ENCODE results near the gene EPHA6. TPM values are rescaled to one million over a fixed set of nuclear protein-coding genes. Genes with fewer than 3 reads are reported as not detected.

EPHA6 gene
- total RNA-seq, 2 experiments from 2014 or later = not detected

GRCh38 chr3:97680696-97681095, 866.3 kb downstream of the EPHA6 start:
- peaks cover 5% of the 10 kb centered on the region for H3K27me3 Mint-ChIP-seq
- no peak overlapping the region for H3K4me3 Mint-ChIP-seq
- DNase-seq = no peak
- no peaks in the 10 kb centered on the region for H3K36me3 ChIP-seq (ENCODE audit: insufficient read depth, low read length)
- TF ChIP-seq CTCF (IDR thresholded peaks at IDR 0.05) = no peak
- H3K36me3 Mint-ChIP-seq (ENCODE audit: low read depth) = no peaks in the 10 kb centered on the region
- no peak overlapping the region for H3K27ac Mint-ChIP-seq
- no peak overlapping the region for H3K4me3 ChIP-seq (ENCODE audit: low read length)
- no peaks in the 10 kb centered on the region for H3K4me1 Mint-ChIP-seq (ENCODE audit: low read depth)
- H3K9me3 ChIP-seq (ENCODE audit: control insufficient read depth in 1 of 2, insufficient read depth in 1 of 2, low read length in 2 of 2) = no peaks in the 10 kb centered on the region
- H3K27ac ChIP-seq (ENCODE audit: low read depth in 1 of 2, low read length in 2 of 2) = no peak overlapping the region
- no peaks in the 10 kb centered on the region for H3K27me3 ChIP-seq (ENCODE audit: control insufficient read depth in 1 of 2, insufficient read depth in 2 of 2, low read length in 2 of 2)
- ChIA-PET POLR2A (no interaction called here), CTCF (no interaction called here)
- H3K4me1 ChIP-seq (ENCODE audit: insufficient read depth, low read length) = no peaks in the 10 kb centered on the region
- intact Hi-C loops (cut with DNase I, micrococcal nuclease) = no loop called here
- H3K9me3 Mint-ChIP-seq = no peaks in the 10 kb centered on the region
- ATAC-seq (ENCODE audit: poor library complexity) = no peak

DNA sequence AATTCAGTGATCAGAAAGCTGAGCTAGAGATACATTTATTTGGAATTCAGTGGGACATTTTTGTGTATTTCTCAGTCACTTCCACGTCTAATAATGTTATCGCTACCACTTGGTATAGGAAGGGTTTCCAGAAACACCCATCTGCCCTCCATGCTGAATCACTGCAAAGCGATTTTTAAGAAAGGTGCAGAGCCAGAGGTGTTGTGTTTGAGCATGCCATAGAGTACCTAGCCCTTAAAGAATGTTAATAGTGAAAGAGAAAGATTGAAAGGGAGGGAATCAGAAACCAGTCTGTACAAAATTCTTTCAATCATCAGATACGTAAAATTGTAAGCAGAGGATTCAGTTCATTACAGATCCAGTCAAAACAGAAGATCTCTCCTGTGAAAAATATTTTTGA, 870.1 kb downstream of the EPHA6 start:
- H3K4me1 Mint-ChIP-seq (ENCODE audit: low read depth) = no peaks in the 10 kb centered on the region

GRCh38 chr3:97686258-97686657, 871.9 kb downstream of the EPHA6 start:
- Mint-ChIP-seq H3K9me3 (no peaks in the 10 kb centered on the region), H3K4me1 (ENCODE audit: low read depth) (no peaks in the 10 kb centered on the region), H3K27me3 (peaks cover 6% of the 10 kb centered on the region), H3K36me3 (ENCODE audit: low read depth) (no peaks in the 10 kb centered on the region), H3K4me3 (no peak overlapping the region), H3K27ac (no peak overlapping the region)
- no peaks in the 10 kb centered on the region for H3K9me3 ChIP-seq (ENCODE audit: control insufficient read depth in 1 of 2, insufficient read depth in 1 of 2, low read length in 2 of 2)
- H3K27ac ChIP-seq (ENCODE audit: low read depth in 1 of 2, low read length in 2 of 2) = no peak overlapping the region
- no peaks in the 10 kb centered on the region for H3K27me3 ChIP-seq (ENCODE audit: control insufficient read depth in 1 of 2, insufficient read depth in 2 of 2, low read length in 2 of 2)
- intact Hi-C loops (cut with DNase I, micrococcal nuclease) = no loop called here
- CTCF ChIA-PET = no interaction called here
- no peak for TF ChIP-seq CTCF (IDR thresholded peaks at IDR 0.05)
- no peaks in the 10 kb centered on the region for H3K4me1 ChIP-seq (ENCODE audit: insufficient read depth, low read length)
- no peaks in the 10 kb centered on the region for H3K36me3 ChIP-seq (ENCODE audit: insufficient read depth, low read length)
- no peak for DNase-seq
- H3K4me3 ChIP-seq (ENCODE audit: low read length) = no peak overlapping the region
- POLR2A ChIA-PET = no interaction called here
- no peak for ATAC-seq (ENCODE audit: poor library complexity)

More for the DNA sequence above, 870.1 kb downstream of the EPHA6 start:
- H3K4me3 Mint-ChIP-seq = no peak overlapping the region
- Histone ChIP-seq H3K27ac (ENCODE audit: low read depth in 1 of 2, low read length in 2 of 2) (no peak overlapping the region), H3K36me3 (ENCODE audit: insufficient read depth, low read length) (no peaks in the 10 kb centered on the region), H3K9me3 (ENCODE audit: control insufficient read depth in 1 of 2, insufficient read depth in 1 of 2, low read length in 2 of 2) (no peaks in the 10 kb centered on the region), H3K4me3 (ENCODE audit: low read length) (no peak overlapping the region), H3K4me1 (ENCODE audit: insufficient read depth, low read length) (no peaks in the 10 kb centered on the region), H3K27me3 (ENCODE audit: control insufficient read depth in 1 of 2, insufficient read depth in 2 of 2, low read length in 2 of 2) (no peaks in the 10 kb centered on the region)
- DNase-seq = no peak
- ChIA-PET POLR2A (no interaction called here), CTCF (no interaction called here)
- no peak for TF ChIP-seq CTCF (IDR thresholded peaks at IDR 0.05)
- H3K9me3 Mint-ChIP-seq = no peaks in the 10 kb centered on the region
- H3K27ac Mint-ChIP-seq = no peak overlapping the region
- H3K27me3 Mint-ChIP-seq = no peaks in the 10 kb centered on the region
- intact Hi-C loops (cut with DNase I, micrococcal nuclease) = no loop called here
- H3K36me3 Mint-ChIP-seq (ENCODE audit: low read depth) = no peaks in the 10 kb centered on the region
- ATAC-seq (ENCODE audit: poor library complexity) = no peak
